ENCODE measurements around the gene RASGRF1. TPM values are rescaled to one million over a fixed set of nuclear protein-coding genes. Genes with fewer than 3 reads are reported as not detected.

RASGRF1 gene
- total and polyA plus RNA-seq, 9 of the 15 experiments (the other 6 are each of a cell fraction or from before 2014, with no cell fraction given): 0.03 to 0.58 (median 0.06) TPM; not detected in 1

GRCh38 chr15:79086814-79087213, 3.8 kb downstream of the RASGRF1 start (continued):
- TF ChIP-seq TSHZ1 (CRISPR knock-in tag; IDR thresholded peaks at IDR 0.05) (no peak), ZNF780A (CRISPR knock-in tag; IDR thresholded peaks at IDR 0.05) (no peak), NR2C2 (CRISPR knock-in tag; IDR thresholded peaks at IDR 0.05) (no peak), NR2C2 (tag; IDR thresholded peaks at IDR 0.05) (no peak)

- Histone ChIP-seq H3K36me3 (ENCODE audit: control insufficient read depth, insufficient read depth, low read length) (no peaks in the 10 kb centered on the region), H4K20me1 (replicated peaks; ENCODE audit: control insufficient read depth, insufficient read depth, low read length) (peaks cover 7% of the 10 kb centered on the region; the same call in 1 of the 2 replicates), H3K9me3 (replicated peaks; ENCODE audit: control insufficient read depth, insufficient read depth, low read depth, low read length) (no peaks in the 10 kb centered on the region), H3K4me1 (replicated peaks in 1 of 2; ENCODE audit: control insufficient read depth in 2 of 2, insufficient read depth in 2 of 2, low read length in 2 of 2) (peaks cover 0 to under 1% of the 10 kb centered on the region in 2 experiments; a peak in 1 of 5 replicates), H3K79me2 (ENCODE audit: control insufficient read depth, insufficient read depth, low read length) (no peaks in the 10 kb centered on the region), H3K4me3 (no peak overlapping the region), H3K27me3 (ENCODE audit: control insufficient read depth in 2 of 2, insufficient read depth in 2 of 2, low read length in 2 of 2) (peaks cover 5 to 62% of the 10 kb centered on the region in 2 experiments; a peak in 3 of 5 replicates), H3K9me1 (ENCODE audit: control insufficient read depth, insufficient read depth, low read length) (no peaks in the 10 kb centered on the region), H3K4me2 (ENCODE audit: insufficient read depth, low read length) (no peak overlapping the region), H3K9ac (ENCODE audit: insufficient read depth in 1 of 2, low read depth in 2 of 2, low read length in 2 of 2) (no peak overlapping the region), H2AFZ (ENCODE audit: low read depth, low read length) (no peak overlapping the region), H3K27ac (ENCODE audit: extremely low read depth, low read depth, low read length) (no peak overlapping the region)
- no TSS peak for BruUV-seq (replicated peaks)
- FAIRE-seq (no peak), ATAC-seq (no peak), DNase-seq (ENCODE audit: extremely low read depth in 1 of 4, low spot score in 3 of 4) (no peak)
- POLR2A ChIA-PET: interaction anchor here (0.6 to 2.1 kb wide), 2 partner anchors 11 to 94 kb away, joined by 3 to 8 read pairs; no protein-coding TSS in a partner anchor
- intact Hi-C loops (cut with micrococcal nuclease): no loop called here
- in situ Hi-C loops (cut with MboI): no loop called here
- under 1% methylated on average over 14 of the region's 14 CpGs for WGBS (ENCODE audit: insufficient coverage, low coverage, missing lambda C conversion rate)
- CTCF ChIA-PET (ENCODE audit: low intra/inter-chr PET ratio): no interaction called here
- TF ChIP-seq RFX1 (IDR thresholded peaks at IDR 0.05): no peak
- no peak for TF ChIP-seq HMBOX1 (IDR thresholded peaks at IDR 0.05)
- no peak for TF ChIP-seq GTF3C2 (IDR thresholded peaks at IDR 0.05; ENCODE audit: borderline replicate concordance, extremely low read depth, insufficient read length)
Observed at GRCh38 chr15:79084308-79084968, 6.1 kb downstream of the RASGRF1 start.
